HG03571 (cell line): ENCODE measurements around the gene FLAD1.
"Not testable (repeated sequence)": the region's sequence is repeated elsewhere in the genome, so short reads cannot be mapped to it uniquely, and the experiment has no call there.

Source experiments
- ATAC-seq: cut with Tn5 transposase; IDR thresholded peaks from one replicate; pipeline ENCODE4 v1.9.1; 2021; ENCODE audit not compliant: unreplicated experiment

FLAD1 gene

DNA sequence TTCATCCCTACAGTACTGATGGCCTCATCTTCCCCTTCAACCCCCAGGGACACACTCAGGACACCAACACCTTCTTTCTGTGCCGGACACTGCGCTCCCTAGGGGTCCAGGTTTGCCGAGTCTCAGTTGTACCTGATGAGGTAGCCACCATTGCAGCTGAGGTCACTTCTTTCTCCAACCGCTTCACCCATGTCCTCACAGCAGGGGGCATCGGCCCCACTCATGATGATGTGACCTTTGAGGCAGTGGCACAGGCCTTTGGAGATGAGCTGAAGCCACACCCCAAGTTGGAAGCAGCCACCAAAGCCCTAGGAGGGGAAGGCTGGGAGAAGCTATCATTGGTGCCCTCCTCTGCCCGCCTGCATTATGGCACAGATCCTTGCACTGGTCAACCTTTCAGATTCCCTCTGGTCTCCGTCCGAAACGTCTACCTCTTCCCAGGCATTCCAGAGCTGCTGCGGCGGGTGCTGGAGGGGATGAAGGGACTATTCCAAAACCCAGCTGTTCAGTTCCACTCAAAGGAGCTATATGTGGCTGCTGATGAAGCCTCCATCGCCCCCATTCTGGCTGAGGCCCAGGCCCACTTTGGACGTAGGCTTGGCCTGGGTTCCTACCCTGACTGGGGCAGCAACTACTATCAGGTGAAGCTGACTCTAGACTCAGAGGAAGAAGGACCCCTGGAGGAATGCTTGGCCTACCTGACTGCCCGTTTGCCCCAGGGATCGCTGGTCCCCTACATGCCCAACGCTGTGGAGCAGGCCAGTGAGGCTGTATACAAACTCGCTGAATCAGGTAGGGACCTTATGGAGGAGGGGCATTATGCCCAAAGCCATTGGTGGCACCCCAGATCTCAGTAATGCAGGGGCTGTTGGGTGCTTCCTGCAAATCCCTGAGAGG, 5.2 kb downstream of the FLAD1 start:
- ATAC-seq: no peak

GRCh38 chr1:154989195-154989860, 6.2 kb downstream of the FLAD1 start:
- no peak for ATAC-seq

- no peak for ATAC-seq
These were observed 7.1 kb downstream of the FLAD1 start for GRCh38 chr1:154990276-154990675.

DNA sequence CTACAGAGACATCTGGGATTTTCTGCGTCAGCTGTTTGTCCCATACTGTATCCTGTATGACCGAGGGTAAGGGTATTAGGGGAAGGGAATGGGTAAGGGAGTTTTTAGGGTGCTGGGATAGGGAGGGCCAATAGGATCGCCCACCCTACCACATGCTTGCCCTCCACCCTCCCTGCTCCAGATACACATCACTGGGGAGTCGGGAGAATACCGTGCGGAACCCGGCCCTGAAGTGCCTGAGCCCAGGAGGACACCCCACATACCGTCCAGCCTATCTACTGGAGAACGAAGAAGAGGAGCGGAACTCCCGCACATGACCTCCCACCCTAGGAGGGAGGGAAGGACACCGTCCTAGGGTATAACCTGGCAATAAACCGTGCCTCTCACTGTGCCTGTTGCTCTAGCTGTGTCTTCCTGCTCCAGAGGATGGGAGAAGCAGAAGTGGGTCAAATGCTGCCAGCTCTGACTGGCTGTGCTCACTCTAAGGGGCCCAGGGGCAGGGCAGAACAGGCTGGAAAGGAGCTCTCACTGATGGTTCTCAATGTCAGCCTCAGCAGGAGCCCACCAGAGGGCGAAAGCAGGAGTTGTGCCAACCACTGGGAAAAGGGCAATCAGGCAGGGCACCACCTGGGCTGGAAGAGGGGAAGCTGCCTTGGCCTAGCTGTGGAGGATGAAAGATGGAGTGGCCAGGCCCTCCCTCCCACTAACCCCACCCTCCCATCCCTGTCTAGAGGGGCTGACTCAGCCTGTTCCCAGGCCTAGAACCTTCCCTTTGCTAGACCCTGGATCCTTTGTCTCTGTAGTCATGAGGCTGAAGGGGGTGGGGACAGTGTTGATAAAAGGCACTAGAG, 9.8 kb downstream of the FLAD1 start:
- ATAC-seq: no peak

DNA sequence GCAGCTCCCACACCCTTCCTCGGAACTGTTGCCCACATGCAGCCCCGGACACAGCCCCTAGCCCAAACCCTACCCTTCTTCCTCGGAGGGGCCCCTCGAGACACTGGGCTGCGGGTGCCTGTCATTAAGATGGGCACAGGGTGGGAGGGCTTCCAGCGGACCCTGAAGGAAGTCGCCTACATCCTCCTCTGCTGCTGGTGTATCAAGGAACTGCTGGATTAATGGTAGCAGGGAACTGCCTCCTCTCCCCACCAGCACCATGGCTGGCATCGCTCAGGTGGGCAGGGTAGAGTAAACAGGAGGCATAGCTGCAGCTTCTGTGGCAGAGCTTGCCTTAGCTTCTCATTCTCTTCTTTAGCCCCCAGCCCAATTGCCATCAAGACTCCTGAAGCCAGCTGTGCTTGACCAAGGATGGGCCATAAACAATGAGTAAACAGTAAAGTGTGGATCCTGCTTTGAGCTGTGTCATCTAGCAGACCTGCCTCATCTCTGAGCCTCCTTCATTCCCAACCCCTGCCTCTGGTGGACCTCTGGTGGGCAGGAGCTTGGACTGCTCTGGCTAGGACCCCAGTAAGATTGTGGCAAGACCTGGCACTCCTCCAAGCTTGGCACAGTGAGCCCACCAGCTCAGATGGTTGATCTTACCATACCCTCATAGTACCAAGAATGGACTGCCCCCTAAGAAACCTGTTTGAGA, 10.6 kb downstream of the FLAD1 start, which contains the start of gene LENEP:
Gene LENEP (plus strand): TSS at position 15 of the 697 bp plus-strand sequence. CDS start 22 bp downstream, at position 37.
- ATAC-seq: no peak

DNA sequence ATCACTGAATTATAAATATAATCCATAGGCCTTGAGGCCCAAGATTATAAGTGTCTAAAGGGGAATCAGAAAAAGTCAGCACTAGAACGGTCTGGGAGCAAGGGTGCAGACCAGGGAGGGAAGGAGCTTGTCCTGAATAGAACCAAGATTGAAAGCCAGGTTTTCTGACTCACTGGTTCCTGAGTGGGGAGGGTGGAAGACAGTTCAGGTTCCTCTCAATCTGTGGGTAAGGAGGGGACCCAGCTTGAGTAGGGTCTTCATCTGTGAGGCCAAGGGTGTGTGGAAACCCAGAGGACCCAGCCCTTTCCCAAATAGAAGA, 11.1 kb downstream of the FLAD1 start:
- ATAC-seq: no peak

DNA sequence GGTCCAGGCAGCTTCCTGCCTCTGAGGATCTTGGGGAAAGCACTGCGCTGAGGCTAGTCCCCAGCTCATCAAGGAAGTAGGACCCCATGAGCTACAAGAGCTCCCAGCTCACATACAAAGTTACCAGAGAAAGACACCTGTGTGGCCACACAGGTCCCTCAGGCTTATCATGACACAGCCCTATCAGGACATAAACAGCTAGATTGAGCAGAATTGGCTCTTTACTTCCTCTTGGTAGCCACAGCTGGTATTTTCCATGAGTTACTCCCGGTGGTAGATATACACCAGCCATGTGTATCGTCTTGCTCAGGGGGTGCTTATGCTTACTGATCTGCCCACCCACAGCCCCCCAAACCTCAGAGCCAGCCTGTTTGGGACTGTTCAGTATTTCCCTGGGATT, 11.4 kb downstream of the FLAD1 start:
- no peak for ATAC-seq

GRCh38 chr1:154995301-154995983, 12.3 kb downstream of the FLAD1 start:
- ATAC-seq: not testable (repeated sequence)

GRCh38 chr1:154996966-154997701, 14.0 kb downstream of the FLAD1 start:
- ATAC-seq: no peak

GRCh38 chr1:154998201-154998780, 15.1 kb downstream of the FLAD1 start:
- no peak for ATAC-seq

GRCh38 chr1:154998818-154999570, 15.8 kb downstream of the FLAD1 start:
- no peak for ATAC-seq

GRCh38 chr1:154999571-155000410, 16.6 kb downstream of the FLAD1 start:
- ATAC-seq: no peak

DNA sequence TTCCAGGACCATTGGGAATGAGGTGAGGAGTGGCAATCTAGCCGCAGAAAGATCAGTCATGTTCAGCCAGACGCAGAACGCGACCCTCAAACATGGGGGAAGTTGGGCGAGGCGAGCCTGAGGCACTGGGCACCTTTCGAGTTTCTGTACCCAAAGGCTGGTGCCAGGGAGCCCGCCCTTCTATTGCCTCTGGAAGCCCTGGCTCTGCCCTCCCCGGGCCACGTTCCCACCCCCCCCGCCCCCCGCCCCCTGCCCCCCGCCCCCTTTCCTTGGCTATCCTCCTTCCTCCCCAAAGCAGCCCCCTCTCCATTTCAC, 17.2 kb downstream of the FLAD1 start:
- ATAC-seq: no peak

DNA sequence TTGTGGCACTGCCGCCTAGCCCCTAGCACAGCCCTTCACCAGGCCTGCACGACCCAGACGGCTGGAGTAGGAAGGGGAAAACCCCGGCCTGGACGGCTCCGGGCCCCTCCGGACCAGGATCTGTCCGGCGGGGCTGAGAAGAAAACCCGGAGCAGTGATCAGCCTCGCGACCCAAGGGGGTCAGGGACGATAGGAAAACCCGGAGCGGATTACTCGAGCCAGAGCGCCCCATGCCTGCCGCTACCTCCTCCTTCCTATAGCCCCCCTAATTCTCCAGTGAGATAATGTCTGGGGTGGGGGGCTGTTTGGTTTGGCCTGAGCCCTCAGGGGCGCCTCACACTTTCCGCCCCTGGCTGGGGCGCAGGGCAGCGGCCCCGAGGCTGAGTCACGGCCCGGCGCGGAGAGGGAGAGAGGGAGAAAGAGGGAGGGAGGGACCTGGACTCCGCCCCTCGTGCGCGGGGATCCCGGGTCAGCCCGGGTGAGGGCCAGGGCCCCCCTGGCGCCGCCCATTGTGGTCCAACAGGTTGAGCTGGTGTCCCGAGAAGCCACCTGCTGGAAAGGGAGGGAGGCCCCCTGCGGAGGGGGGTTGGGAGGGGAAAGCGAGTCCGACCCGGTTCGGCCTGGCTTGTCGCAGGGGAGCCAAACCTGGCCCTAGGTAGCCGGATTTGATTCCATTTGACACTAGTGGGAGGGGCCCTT, 17.7 kb downstream of the FLAD1 start:
- peak; percentile 35 for ATAC-seq

DNA sequence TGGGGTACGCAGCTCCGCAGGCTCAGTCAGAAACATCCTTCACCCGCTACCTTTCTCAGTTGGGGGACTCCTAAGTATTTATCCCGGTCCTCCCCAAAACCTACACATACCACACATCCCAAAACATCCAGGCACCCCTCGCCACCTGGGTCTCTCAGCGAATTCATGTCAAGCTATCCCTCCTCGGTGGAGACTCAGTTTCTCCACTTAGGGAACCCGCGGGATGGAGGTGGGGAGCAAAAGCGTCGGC, 18.2 kb downstream of the FLAD1 start:
- no peak for ATAC-seq

GRCh38 chr1:155001675-155002463, 18.7 kb downstream of the FLAD1 start:
- peak; percentile 53 for ATAC-seq
